ENCODE measurements around the gene GBP2.
"Not testable (repeated sequence)": the region's sequence is repeated elsewhere in the genome, so short reads cannot be mapped to it uniquely, and the experiment has no call there.

The GBP2 gene

GRCh38 chr1:89129911-89130310 is 4.0 kb upstream of the GBP2 start:
- no peak overlapping the region for H3K4me3 ChIP-seq (replicated peaks; ENCODE audit: low read depth, low read length)
- no peak for DNase-seq (ENCODE audit: extremely low read depth, low read depth)
- TF ChIP-seq CTCF (IDR thresholded peaks at IDR 0.05; ENCODE audit: low read depth, low read length, missing control alignments): no peak

- DNase-seq (ENCODE audit: extremely low read depth, low read depth); H3K4me3 ChIP-seq (replicated peaks; ENCODE audit: low read depth, low read length): not testable (repeated sequence)
These were observed 2.1 kb upstream of the GBP2 start for GRCh38 chr1:89128003-89128458.

GRCh38 chr1:89126602-89127565 is 970 bp upstream of the GBP2 start:
- DNase-seq (ENCODE audit: extremely low read depth, low read depth); H3K4me3 ChIP-seq (replicated peaks; ENCODE audit: low read depth, low read length): not testable (repeated sequence)

- no peak for TF ChIP-seq CTCF (IDR thresholded peaks at IDR 0.05; ENCODE audit: low read depth, low read length, missing control alignments)
- H3K4me3 ChIP-seq (replicated peaks; ENCODE audit: low read depth, low read length): peak overlapping the region; percentile 10
- DNase-seq (ENCODE audit: extremely low read depth, low read depth): no peak
These were observed 538 bp downstream of the GBP2 start for GRCh38 chr1:89125240-89125912.

GRCh38 chr1:89121641-89122040 is 4.3 kb downstream of the GBP2 start:
- no peak overlapping the region for H3K4me3 ChIP-seq (replicated peaks; ENCODE audit: low read depth, low read length)
- no peak for DNase-seq (ENCODE audit: extremely low read depth, low read depth)
- TF ChIP-seq CTCF (IDR thresholded peaks at IDR 0.05; ENCODE audit: low read depth, low read length, missing control alignments): no peak

- DNase-seq (ENCODE audit: extremely low read depth, low read depth): no peak
- no peak for TF ChIP-seq CTCF (IDR thresholded peaks at IDR 0.05; ENCODE audit: low read depth, low read length, missing control alignments)
- no peak overlapping the region for H3K4me3 ChIP-seq (replicated peaks; ENCODE audit: low read depth, low read length)
These were observed 11.3 kb downstream of the GBP2 start for GRCh38 chr1:89114662-89115061.

- H3K4me3 ChIP-seq (replicated peaks; ENCODE audit: low read depth, low read length): no peak overlapping the region
- no peak for TF ChIP-seq CTCF (IDR thresholded peaks at IDR 0.05; ENCODE audit: low read depth, low read length, missing control alignments)
- no peak for DNase-seq (ENCODE audit: extremely low read depth, low read depth)
These were observed 12.9 kb downstream of the GBP2 start for GRCh38 chr1:89112871-89113613.

Measured in HFF-Myc (cell line).